Cardiac fibroblast (primary cell): Measurements from ENCODE around the gene STAT4.

ENCODE experiments used
- DNase-seq, 2 donors: peaks; one replicate each; pipeline versions ENCODE4 v3.0.0 to v3.0.0-alpha.2; 2010; ENCODE audit warnings: low read depth in 2 of 2
- H3K4me3 ChIP-seq, 2 donors: replicated peaks in 1 of 2; 1 replicate in 1 of 2; 2 replicates in 1 of 2; pipeline ENCODE4 v1.5.1; 2011; ENCODE audit warnings: low read depth in 2 of 2, low read length in 2 of 2, mild to moderate bottlenecking in 2 of 2, moderate library complexity in 1 of 2
- CTCF ChIP-seq: IDR thresholded peaks from one replicate; pipeline ENCODE4 v1.5.1; 2011; ENCODE audit warnings: low read depth, mild to moderate bottlenecking, low read length, inconsistent platforms

Gene STAT4, protein sequence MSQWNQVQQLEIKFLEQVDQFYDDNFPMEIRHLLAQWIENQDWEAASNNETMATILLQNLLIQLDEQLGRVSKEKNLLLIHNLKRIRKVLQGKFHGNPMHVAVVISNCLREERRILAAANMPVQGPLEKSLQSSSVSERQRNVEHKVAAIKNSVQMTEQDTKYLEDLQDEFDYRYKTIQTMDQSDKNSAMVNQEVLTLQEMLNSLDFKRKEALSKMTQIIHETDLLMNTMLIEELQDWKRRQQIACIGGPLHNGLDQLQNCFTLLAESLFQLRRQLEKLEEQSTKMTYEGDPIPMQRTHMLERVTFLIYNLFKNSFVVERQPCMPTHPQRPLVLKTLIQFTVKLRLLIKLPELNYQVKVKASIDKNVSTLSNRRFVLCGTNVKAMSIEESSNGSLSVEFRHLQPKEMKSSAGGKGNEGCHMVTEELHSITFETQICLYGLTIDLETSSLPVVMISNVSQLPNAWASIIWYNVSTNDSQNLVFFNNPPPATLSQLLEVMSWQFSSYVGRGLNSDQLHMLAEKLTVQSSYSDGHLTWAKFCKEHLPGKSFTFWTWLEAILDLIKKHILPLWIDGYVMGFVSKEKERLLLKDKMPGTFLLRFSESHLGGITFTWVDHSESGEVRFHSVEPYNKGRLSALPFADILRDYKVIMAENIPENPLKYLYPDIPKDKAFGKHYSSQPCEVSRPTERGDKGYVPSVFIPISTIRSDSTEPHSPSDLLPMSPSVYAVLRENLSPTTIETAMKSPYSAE

DNA sequence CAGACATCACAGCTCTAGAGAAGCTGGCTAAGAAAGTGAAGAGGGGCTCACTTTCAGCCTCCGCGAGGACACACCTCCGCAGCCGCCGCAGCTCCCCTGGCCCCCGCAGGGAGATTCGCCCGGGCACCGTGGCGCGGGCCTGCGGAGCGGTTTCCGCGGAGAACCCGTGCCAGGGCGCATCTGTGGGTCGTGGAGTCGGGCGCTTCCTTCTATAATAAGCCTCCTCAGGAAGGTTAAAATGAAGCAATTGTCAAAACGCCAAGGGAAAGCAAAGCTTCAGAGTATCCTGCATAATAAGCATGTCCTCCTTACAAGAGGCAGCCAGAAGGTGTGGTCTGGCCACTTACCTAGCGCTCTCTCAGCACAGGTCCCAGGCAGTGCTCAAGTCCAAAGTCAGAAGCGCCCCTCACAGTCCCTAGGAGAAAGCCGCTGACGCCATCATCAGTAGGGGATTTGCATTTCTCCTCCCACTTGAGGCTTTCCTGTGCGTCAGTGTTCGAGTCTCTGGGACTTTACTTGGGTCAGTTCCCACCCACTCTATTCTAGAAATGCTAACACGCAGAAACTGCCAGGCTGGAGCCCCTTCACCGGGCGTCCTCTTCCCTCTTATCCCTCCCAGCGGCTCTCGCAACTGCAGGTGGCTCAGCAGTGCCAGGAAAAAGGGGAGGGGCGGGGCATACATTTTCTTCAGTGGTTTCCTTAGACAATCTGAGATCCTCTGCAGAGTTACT lies at the start of gene STAT4:
STAT4 (minus strand) TSS at position 395 of the 731 bp plus-strand sequence. CDS start 2,791 bp downstream, outside the sequence.
- H3K4me3 ChIP-seq, result peak within 1 kb of the TSS; percentile 47 to 49
- DNase-seq, result peak; percentile 50 to 58
- no peak for TF ChIP-seq CTCF

- DNase-seq, result no peak
- no peak overlapping the region for H3K4me3 ChIP-seq
- no peak for TF ChIP-seq CTCF
Measured at GRCh38 chr2:191199929-191200512, 49.2 kb upstream of the STAT4 start.

DNA sequence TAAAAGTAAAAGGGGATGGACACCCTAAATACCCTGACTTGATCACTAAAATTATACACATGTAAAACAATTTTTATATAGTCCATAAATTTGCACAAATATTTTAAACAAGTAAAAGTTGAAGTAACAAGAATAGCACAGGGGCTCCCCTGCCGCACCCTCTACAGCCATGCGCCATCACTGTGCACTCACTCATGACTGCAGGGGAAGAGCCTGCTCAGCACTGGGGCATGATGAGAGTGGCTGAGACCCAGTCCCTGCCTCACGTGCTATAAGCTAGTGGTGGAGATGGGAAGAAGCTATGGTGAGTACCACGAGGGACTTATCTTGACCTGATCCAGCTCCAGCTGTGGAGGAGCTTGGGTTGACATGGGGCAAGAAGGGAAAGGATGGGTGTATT lies 47.5 kb upstream of the STAT4 start:
- H3K4me3 ChIP-seq, result no peak overlapping the region
- DNase-seq, result no peak

DNA sequence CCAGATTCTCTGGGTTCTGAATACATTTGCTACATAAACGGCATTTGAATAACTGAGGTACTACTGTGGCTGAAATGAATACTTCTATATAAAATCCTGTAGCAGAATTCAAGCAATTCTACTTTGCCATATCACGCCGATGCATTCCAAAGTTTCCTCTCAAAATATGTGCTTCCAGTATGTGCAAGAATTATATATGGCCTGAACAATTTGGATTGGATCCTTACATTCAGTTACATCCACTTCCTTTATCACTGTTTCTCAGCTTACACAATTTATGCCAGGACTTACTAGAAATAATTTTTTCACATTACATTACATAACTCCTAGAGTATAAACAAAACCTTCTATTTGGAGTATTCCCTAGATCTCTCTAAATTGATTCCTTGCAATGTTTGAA lies 46.3 kb upstream of the STAT4 start:
- DNase-seq, result no peak
- H3K4me3 ChIP-seq, result no peak overlapping the region
- no peak for TF ChIP-seq CTCF

More for the DNA sequence above, 47.5 kb upstream of the STAT4 start:
- TF ChIP-seq CTCF, result no peak

DNA sequence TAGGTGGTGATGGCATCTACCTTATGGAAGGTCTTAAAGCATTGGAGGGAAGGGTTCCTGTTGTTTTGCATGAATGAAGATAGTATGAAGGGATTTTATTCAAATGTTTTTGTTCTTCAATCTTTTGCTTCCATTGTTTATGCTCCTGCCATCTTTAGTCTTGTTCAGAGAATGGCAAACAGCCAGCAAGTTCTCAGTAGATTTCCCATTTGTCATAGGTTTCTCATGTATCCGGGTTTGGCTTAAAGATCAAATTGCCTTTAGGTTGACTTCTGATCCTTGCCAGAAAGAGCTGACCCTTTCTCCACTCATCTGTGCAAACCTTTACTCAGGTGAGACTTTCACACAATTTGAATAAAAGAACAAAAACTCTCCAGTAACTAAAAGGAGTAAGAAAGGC lies 44.2 kb upstream of the STAT4 start:
- no peak for TF ChIP-seq CTCF
- DNase-seq, result peak in 1 of 2 donors; percentile 60
- no peak overlapping the region for H3K4me3 ChIP-seq

DNA sequence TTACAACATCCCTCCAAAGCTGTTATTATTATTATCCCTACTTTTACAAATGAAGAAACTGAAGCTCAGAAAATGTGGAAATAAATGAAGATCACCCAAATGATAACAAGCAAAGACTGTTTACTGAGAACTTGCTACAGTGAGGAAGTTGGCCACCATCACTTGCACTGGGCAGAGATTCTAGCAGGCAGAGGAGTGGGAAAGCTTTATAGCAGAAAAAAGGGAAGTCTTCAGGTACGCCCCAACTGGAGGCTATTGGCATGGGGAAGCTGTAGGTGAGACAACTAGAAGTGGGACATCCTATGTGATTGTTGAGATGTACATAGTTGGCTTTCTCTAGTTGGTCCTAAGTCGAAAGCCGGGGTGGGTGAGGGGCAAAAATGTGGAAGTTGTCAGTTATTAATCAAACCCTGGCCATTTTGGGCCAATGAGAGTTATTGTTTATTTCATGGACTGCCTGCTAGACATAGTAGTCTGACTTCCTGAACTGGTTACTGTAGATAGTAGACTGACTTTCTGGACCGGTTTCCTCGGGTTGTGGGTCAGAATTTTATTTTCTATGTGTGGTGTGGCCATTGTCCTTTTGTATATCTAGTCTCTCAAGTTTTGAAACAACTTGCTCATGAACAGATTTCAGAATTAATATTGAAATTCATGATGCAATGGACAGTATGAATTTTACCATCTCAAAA lies 40.2 kb upstream of the STAT4 start:
- H3K4me3 ChIP-seq, result no peak overlapping the region
- no peak for DNase-seq
- no peak for TF ChIP-seq CTCF
